ENCODE data around the gene MOK. TPM values are rescaled to one million over a fixed set of nuclear protein-coding genes. Genes with fewer than 3 reads are reported as not detected.
A peak's percentile ranks its signal among the peaks of the same experiment; 100 is the strongest.

The MOK gene
- polyA plus RNA-seq, 4 donors = 2.9 to 11.5 (median 4.7) TPM

- Histone ChIP-seq H3K4me3 (ENCODE audit: low read depth in 1 of 3, low read length in 3 of 3) (no peak overlapping the region), H3K36me3 (ENCODE audit: control insufficient read depth in 3 of 3, insufficient read depth in 2 of 3, low read depth in 1 of 3, low read length in 3 of 3) (peaks cover 4 to 74% (median 6%) of the 10 kb centered on the region in 3 donors), H3K27ac (ENCODE audit: low read depth in 1 of 3, low read length in 2 of 3) (no peak overlapping the region), H3K9me3 (ENCODE audit: control insufficient read depth in 2 of 2, insufficient read depth in 1 of 2, low read depth in 1 of 2, low read length in 1 of 2) (no peaks in the 10 kb centered on the region), H3K4me1 (ENCODE audit: control insufficient read depth in 3 of 3, insufficient read depth in 2 of 3, low read depth in 1 of 3, low read length in 2 of 3) (no peaks in the 10 kb centered on the region), H3K27me3 (ENCODE audit: control insufficient read depth in 3 of 3, insufficient read depth in 3 of 3, low read length in 3 of 3) (no peaks in the 10 kb centered on the region)
- no peak for FAIRE-seq
- 63 to 84% (median 76%) methylated on average over 5 of the region's 5 CpGs for WGBS, 3 donors
- DNase-seq = no peak
Observed at GRCh38 chr14:102205560-102205959, 99.4 kb downstream of the MOK start.

GRCh38 chr14:102203382-102203781, 101.6 kb downstream of the MOK start:
- H3K9me3 ChIP-seq (ENCODE audit: control insufficient read depth in 2 of 2, insufficient read depth in 1 of 2, low read depth in 1 of 2, low read length in 1 of 2) = no peaks in the 10 kb centered on the region
- no peak overlapping the region for H3K27ac ChIP-seq (ENCODE audit: low read depth in 1 of 3, low read length in 2 of 3)
- no peaks in the 10 kb centered on the region for H3K27me3 ChIP-seq (ENCODE audit: control insufficient read depth in 3 of 3, insufficient read depth in 3 of 3, low read length in 3 of 3)
- no peaks in the 10 kb centered on the region for H3K4me1 ChIP-seq (ENCODE audit: control insufficient read depth in 3 of 3, insufficient read depth in 2 of 3, low read depth in 1 of 3, low read length in 2 of 3)
- FAIRE-seq (no peak), DNase-seq (no peak)
- no peak overlapping the region for H3K4me3 ChIP-seq (ENCODE audit: low read depth in 1 of 3, low read length in 3 of 3)
- peaks cover 3 to 75% (median 4%) of the 10 kb centered on the region in 3 donors for H3K36me3 ChIP-seq (ENCODE audit: control insufficient read depth in 3 of 3, insufficient read depth in 2 of 3, low read depth in 1 of 3, low read length in 3 of 3)
- WGBS, 3 donors = 77 to 92% (median 89%) methylated on average over 6 of the region's 6 CpGs

- DNase-seq (no peak), FAIRE-seq (no peak)
- H3K4me1 ChIP-seq (ENCODE audit: control insufficient read depth in 3 of 3, insufficient read depth in 2 of 3, low read depth in 1 of 3, low read length in 2 of 3) = no peaks in the 10 kb centered on the region
- H3K4me3 ChIP-seq (ENCODE audit: low read depth in 1 of 3, low read length in 3 of 3) = no peak overlapping the region
- H3K27ac ChIP-seq (ENCODE audit: low read depth in 1 of 3, low read length in 2 of 3) = no peak overlapping the region
- H3K27me3 ChIP-seq (ENCODE audit: control insufficient read depth in 3 of 3, insufficient read depth in 3 of 3, low read length in 3 of 3) = no peaks in the 10 kb centered on the region
- WGBS, 3 donors = 88 to 93% (median 90%) methylated on average over 3 of the region's 3 CpGs
- H3K9me3 ChIP-seq (ENCODE audit: control insufficient read depth in 2 of 2, insufficient read depth in 1 of 2, low read depth in 1 of 2, low read length in 1 of 2) = no peaks in the 10 kb centered on the region
- peaks cover 3 to 74% (median 4%) of the 10 kb centered on the region in 3 donors for H3K36me3 ChIP-seq (ENCODE audit: control insufficient read depth in 3 of 3, insufficient read depth in 2 of 3, low read depth in 1 of 3, low read length in 3 of 3)
Observed at GRCh38 chr14:102202944-102203343, 102.0 kb downstream of the MOK start.

- 78 to 81% (median 79%) methylated on average over 4 of the region's 4 CpGs for whole genome bisulfite sequencing, 3 donors
- H3K36me3 ChIP-seq (ENCODE audit: control insufficient read depth in 3 of 3, insufficient read depth in 2 of 3, low read depth in 1 of 3, low read length in 3 of 3) = peaks cover 3 to 65% (median 4%) of the 10 kb centered on the region in 3 donors
- no peak overlapping the region for H3K4me3 ChIP-seq (ENCODE audit: low read depth in 1 of 3, low read length in 3 of 3)
- no peaks in the 10 kb centered on the region for H3K27me3 ChIP-seq (ENCODE audit: control insufficient read depth in 3 of 3, insufficient read depth in 3 of 3, low read length in 3 of 3)
- no peak overlapping the region for H3K27ac ChIP-seq (ENCODE audit: low read depth in 1 of 3, low read length in 2 of 3)
- peaks cover 0 to 10% (median 0%) of the 10 kb centered on the region in 3 donors for H3K4me1 ChIP-seq (ENCODE audit: control insufficient read depth in 3 of 3, insufficient read depth in 2 of 3, low read depth in 1 of 3, low read length in 2 of 3)
- no peak for FAIRE-seq
- no peaks in the 10 kb centered on the region for H3K9me3 ChIP-seq (ENCODE audit: control insufficient read depth in 2 of 2, insufficient read depth in 1 of 2, low read depth in 1 of 2, low read length in 1 of 2)
- no peak for DNase-seq
Observed at GRCh38 chr14:102201776-102202175, 103.2 kb downstream of the MOK start.

- Histone ChIP-seq H3K27me3 (ENCODE audit: control insufficient read depth in 3 of 3, insufficient read depth in 3 of 3, low read length in 3 of 3) (no peaks in the 10 kb centered on the region), H3K4me3 (ENCODE audit: low read depth in 1 of 3, low read length in 3 of 3) (no peak overlapping the region), H3K9me3 (ENCODE audit: control insufficient read depth in 2 of 2, insufficient read depth in 1 of 2, low read depth in 1 of 2, low read length in 1 of 2) (no peaks in the 10 kb centered on the region), H3K27ac (ENCODE audit: low read depth in 1 of 3, low read length in 2 of 3) (no peak overlapping the region), H3K4me1 (ENCODE audit: control insufficient read depth in 3 of 3, insufficient read depth in 2 of 3, low read depth in 1 of 3, low read length in 2 of 3) (peaks cover 0 to 14% (median 2%) of the 10 kb centered on the region in 3 donors), H3K36me3 (ENCODE audit: control insufficient read depth in 3 of 3, insufficient read depth in 2 of 3, low read depth in 1 of 3, low read length in 3 of 3) (peaks cover 4 to 65% (median 6%) of the 10 kb centered on the region in 3 donors)
- FAIRE-seq = no peak
- WGBS, 3 donors = 80 to 85% (median 81%) methylated on average over 9 of the region's 9 CpGs
- no peak for DNase-seq
Observed at GRCh38 chr14:102201353-102201738, 103.6 kb downstream of the MOK start.

- Histone ChIP-seq H3K9me3 (ENCODE audit: control insufficient read depth in 2 of 2, insufficient read depth in 1 of 2, low read depth in 1 of 2, low read length in 1 of 2) (no peaks in the 10 kb centered on the region), H3K27ac (ENCODE audit: low read depth in 1 of 3, low read length in 2 of 3) (no peak overlapping the region), H3K27me3 (ENCODE audit: control insufficient read depth in 3 of 3, insufficient read depth in 3 of 3, low read length in 3 of 3) (no peaks in the 10 kb centered on the region), H3K4me1 (ENCODE audit: control insufficient read depth in 3 of 3, insufficient read depth in 2 of 3, low read depth in 1 of 3, low read length in 2 of 3) (peaks cover 0 to 14% (median 4%) of the 10 kb centered on the region in 3 donors), H3K4me3 (ENCODE audit: low read depth in 1 of 3, low read length in 3 of 3) (no peak overlapping the region), H3K36me3 (ENCODE audit: control insufficient read depth in 3 of 3, insufficient read depth in 2 of 3, low read depth in 1 of 3, low read length in 3 of 3) (peaks cover 4 to 63% (median 6%) of the 10 kb centered on the region in 3 donors)
- no peak for DNase-seq
- FAIRE-seq = no peak
- 79 to 92% (median 80%) methylated on average over 9 of the region's 9 CpGs for WGBS, 3 donors
Observed at GRCh38 chr14:102200690-102201352, 104.1 kb downstream of the MOK start.

- no peak for FAIRE-seq
- no peaks in the 10 kb centered on the region for H3K27me3 ChIP-seq (ENCODE audit: control insufficient read depth in 3 of 3, insufficient read depth in 3 of 3, low read length in 3 of 3)
- WGBS, 3 donors = 44 to 74% (median 53%) methylated on average over 5 of the region's 5 CpGs
Observed at GRCh38 chr14:102197317-102197853, 107.6 kb downstream of the MOK start.

GRCh38 chr14:102196902-102197230, 108.1 kb downstream of the MOK start:
- peak overlapping the region in 1 of 3 donors; percentile 56 for H3K27ac ChIP-seq (ENCODE audit: low read depth in 1 of 3, low read length in 2 of 3)
- DNase-seq (peak in 1 of 2 donors; percentile 69), FAIRE-seq (no peak)
- peaks cover 5 to 14% (median 8%) of the 10 kb centered on the region in 3 donors for H3K4me1 ChIP-seq (ENCODE audit: control insufficient read depth in 3 of 3, insufficient read depth in 2 of 3, low read depth in 1 of 3, low read length in 2 of 3)
- H3K27me3 ChIP-seq (ENCODE audit: control insufficient read depth in 3 of 3, insufficient read depth in 3 of 3, low read length in 3 of 3) = no peaks in the 10 kb centered on the region
- H3K4me3 ChIP-seq (ENCODE audit: low read depth in 1 of 3, low read length in 3 of 3) = no peak overlapping the region
- peaks cover 2 to 42% (median 3%) of the 10 kb centered on the region in 3 donors for H3K36me3 ChIP-seq (ENCODE audit: control insufficient read depth in 3 of 3, insufficient read depth in 2 of 3, low read depth in 1 of 3, low read length in 3 of 3)
- no peaks in the 10 kb centered on the region for H3K9me3 ChIP-seq (ENCODE audit: control insufficient read depth in 2 of 2, insufficient read depth in 1 of 2, low read depth in 1 of 2, low read length in 1 of 2)
- 31 to 72% (median 48%) methylated on average over 4 of the region's 4 CpGs for WGBS, 3 donors

More at GRCh38 chr14:102197317-102197853, 107.6 kb downstream of the MOK start:
- Histone ChIP-seq H3K4me3 (ENCODE audit: low read depth in 1 of 3, low read length in 3 of 3) (no peak overlapping the region), H3K9me3 (ENCODE audit: control insufficient read depth in 2 of 2, insufficient read depth in 1 of 2, low read depth in 1 of 2, low read length in 1 of 2) (no peaks in the 10 kb centered on the region), H3K27ac (ENCODE audit: low read depth in 1 of 3, low read length in 2 of 3) (peak overlapping the region in 1 of 3 donors; percentile 56), H3K4me1 (ENCODE audit: control insufficient read depth in 3 of 3, insufficient read depth in 2 of 3, low read depth in 1 of 3, low read length in 2 of 3) (peaks cover 5 to 14% (median 8%) of the 10 kb centered on the region in 3 donors), H3K36me3 (ENCODE audit: control insufficient read depth in 3 of 3, insufficient read depth in 2 of 3, low read depth in 1 of 3, low read length in 3 of 3) (peaks cover 2 to 45% (median 3%) of the 10 kb centered on the region in 3 donors)
- peak; percentile 36 to 91 for DNase-seq
